A172 (cell line): ENCODE results near the gene ARFGAP2. TPM values are rescaled to one million over a fixed set of nuclear protein-coding genes. Genes with fewer than 3 reads are reported as not detected.

Experiments
- DNase-seq: peaks from one replicate; pipeline ENCODE4 v3.0.0-alpha.2; 2015; ENCODE audit warnings: low spot score
- total RNA-seq: library from RNA; depleted of rRNA; stranded (reverse); fragments of >200 nt; shearing (Covaris generic); gene quantifications from 2 replicates; pipeline ENCODE4 v1.2.3, GENCODE V29; 2014

ARFGAP2 gene
- total RNA-seq, 1 experiment from 2014 or later, result 106 TPM

DNA sequence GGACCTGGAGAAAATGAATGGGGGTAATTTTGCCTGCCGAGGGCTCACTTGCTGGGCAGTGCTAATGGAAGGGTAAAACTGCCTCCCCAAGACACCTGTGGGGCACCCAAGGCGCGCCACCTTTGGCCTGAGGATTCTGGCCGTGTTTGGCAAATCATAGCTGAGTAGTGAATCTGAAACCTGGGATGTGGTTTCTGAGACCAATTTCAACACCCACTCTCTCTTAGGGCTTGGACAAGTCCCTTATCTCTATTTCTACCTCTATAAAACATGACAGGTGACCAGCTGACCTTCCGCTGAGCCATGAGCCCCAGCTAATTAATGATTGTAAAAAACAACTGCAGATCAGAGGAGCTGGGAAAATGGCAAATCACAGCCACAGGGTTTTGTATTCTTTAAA is 11.0 kb upstream of the ARFGAP2 start:
- no peak for DNase-seq

DNA sequence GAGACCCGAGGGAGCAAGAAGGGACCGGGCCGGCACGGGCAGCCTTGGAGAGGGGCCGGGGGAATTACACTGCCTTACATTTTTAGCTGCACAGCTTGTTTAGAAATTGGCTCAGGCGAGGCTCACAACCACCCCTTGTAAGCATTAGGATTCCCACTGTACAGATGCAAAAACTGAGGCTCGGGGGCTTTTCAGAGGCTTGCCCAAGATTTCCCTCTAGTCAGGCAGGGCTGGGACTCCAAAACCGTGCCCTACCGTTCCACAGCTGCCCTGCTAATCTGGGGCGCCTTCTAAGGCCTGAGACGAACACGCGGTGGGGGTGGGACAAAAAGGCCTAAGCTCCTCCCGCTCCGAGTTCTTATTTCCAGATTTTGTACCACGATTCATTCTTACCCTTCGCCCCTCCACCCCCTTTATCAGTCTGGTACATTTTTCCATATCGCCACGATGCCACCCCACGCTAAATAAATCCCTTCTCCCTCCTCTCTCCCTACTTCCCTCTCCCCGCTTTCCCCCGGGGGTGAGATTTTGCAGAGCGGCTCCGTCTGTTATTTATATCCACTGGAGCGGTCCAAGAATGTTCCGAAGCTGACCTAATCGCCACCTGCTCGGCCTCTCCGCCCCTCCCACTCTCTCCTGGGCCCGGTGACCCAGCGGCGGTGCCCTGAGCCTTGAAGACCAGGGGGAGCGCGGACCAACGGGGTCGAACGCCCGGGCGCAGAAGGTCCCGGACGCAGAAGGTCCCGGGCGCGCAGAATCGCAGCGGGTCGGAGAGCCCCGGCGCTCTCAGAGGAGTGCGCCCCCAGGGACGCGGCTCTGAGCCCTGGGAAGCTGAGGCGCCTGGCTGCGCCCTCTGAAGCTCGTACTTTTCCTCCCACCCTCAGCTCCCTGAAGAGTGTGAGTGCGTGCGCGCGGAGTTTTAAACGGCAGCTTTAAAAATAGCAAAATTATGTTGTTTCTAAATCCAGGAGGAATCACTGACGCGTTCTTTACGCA is 10.3 kb upstream of the ARFGAP2 start:
- DNase-seq, result no peak

DNA sequence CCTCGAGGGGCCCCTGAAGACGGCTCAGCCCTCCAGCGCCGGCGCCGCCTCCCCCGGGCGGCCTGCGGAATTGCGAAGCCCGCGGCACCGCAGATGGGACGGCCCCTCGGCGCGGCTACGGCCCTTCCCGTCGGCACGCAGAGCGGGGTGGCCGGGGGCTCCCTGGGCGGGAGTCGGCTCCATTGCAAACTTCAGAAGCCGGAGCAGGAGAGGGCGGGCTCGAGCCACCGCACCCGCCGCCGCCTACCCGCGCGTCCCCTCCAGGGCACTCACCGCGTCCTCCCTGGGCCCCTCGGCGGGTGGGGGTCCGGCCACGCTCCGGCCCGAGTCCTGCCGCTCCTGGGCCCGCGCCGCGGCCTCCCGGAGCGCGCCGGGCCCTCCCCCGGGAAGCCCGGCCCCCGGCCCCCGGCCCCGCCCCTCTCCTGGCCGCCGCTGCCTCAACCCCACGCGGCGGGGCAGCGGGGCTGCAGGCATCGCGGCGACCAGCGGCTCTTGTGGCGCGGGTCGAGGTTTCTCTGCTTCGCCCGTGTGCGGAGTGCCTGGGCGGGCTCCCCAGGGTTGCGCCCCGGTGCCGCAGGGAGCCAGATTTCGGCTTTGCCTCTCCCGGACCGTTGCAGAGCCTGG is 9.5 kb upstream of the ARFGAP2 start, which contains the start of gene PACSIN3:
Gene PACSIN3, minus strand, starts transcription at position 359 of the 624 bp plus-strand sequence. CDS start 3,707 bp downstream, outside the sequence.
- no peak for DNase-seq

GRCh38 chr11:47185305-47186075 is 8.8 kb upstream of the ARFGAP2 start:
- DNase-seq, result peak; percentile 31

GRCh38 chr11:47184711-47185304 is 8.1 kb upstream of the ARFGAP2 start:
- no peak for DNase-seq

- DNase-seq, result no peak
Observed at GRCh38 chr11:47183969-47184368, 7.3 kb upstream of the ARFGAP2 start.

DNA sequence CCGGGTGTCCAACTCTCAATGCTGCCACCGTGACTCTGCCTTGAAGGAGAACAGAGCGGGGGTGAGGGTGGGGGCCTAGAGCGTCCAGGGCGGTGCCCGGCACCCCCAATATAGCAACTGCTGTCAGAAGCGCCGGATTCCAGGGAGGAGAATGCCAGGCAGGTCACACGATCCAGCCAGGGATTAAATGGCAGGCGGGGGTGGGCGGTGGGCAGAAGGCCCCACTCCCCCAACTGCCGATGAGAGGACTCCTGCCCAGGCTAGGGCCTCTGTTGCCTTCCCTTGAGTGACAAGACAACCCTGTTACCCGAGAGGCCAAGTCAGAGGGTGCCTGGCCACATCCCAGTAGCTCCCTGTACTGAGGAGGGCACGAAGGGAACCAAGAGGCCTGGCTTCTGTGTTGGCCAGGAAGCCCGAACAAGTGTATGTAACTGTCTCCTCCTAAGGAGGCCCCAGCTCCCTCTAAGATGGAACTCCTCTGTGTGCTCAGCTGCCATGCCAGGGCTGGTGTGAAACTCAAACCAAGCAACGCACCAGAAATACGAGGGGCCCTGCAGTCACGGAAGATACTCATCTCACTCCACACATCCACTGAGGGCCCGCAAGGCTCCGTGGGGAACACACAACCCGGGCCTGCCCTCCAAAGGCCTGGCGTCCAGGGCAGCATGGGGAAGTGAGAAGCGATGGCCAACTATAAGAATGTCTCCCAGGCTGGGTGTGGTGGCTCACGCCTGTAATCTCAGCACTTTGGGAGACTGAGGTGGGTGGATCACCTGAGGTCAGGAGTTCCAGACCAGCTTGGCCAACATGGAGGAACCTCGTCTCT is 6.6 kb upstream of the ARFGAP2 start:
- no peak for DNase-seq

GRCh38 chr11:47182380-47182779 is 5.7 kb upstream of the ARFGAP2 start:
- DNase-seq, result no peak

GRCh38 chr11:47181271-47181670 is 4.6 kb upstream of the ARFGAP2 start:
- no peak for DNase-seq

DNA sequence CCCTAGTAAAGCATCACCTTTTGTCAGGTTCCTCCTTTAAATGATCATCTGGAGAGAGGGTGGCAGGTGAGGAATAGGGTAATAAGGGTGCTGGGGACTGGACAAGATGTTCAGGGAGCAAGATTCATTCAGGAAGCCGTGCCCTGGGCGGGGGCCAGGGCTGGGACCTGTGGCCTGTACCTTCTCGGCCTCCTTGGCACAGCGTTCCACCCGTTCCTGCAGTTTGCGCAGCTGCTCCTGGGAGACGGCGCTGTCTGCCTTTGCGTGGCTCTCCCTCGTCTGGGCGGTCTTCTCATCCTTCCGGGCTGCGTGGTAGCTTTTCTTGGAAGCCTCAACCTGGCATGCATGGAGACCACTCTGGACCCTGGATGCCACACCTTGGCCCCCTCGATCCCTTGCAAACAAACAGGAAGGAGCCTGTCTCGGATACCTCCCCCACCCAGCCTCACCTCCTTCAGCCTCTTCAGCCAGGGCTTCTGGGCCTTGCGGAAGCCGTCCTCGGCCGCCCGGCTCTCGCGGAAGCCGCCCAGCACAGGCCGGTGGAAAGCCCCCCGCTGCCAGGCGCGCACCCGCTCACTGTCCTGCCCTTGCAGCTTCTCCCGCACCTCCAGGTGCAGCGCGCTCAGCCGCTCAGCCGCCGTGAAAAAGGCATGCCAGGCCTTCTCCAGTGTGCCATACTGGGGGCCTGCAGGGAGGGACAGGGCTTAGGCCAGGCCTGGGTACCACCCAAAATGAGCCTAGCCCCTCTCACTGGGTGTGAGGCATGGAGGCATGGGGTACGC is 3.5 kb upstream of the ARFGAP2 start:
- DNase-seq, result no peak

DNA sequence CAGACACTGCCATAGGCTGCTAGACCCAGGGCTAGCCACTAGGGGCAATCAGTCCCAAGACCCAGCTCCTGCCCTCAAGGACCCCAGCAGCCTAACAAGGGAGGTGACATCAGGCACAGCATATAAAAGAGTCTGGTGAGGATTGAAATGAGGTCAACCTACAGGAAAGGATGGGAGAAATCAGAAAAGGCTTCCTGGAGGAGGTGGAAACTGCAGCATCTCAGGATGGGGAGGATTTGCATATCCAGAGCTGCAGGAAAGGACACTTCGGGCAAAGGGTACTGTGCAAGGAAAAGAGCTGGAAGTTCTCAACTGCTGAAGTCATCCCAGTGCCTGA is 2.9 kb upstream of the ARFGAP2 start:
- DNase-seq, result no peak

DNA sequence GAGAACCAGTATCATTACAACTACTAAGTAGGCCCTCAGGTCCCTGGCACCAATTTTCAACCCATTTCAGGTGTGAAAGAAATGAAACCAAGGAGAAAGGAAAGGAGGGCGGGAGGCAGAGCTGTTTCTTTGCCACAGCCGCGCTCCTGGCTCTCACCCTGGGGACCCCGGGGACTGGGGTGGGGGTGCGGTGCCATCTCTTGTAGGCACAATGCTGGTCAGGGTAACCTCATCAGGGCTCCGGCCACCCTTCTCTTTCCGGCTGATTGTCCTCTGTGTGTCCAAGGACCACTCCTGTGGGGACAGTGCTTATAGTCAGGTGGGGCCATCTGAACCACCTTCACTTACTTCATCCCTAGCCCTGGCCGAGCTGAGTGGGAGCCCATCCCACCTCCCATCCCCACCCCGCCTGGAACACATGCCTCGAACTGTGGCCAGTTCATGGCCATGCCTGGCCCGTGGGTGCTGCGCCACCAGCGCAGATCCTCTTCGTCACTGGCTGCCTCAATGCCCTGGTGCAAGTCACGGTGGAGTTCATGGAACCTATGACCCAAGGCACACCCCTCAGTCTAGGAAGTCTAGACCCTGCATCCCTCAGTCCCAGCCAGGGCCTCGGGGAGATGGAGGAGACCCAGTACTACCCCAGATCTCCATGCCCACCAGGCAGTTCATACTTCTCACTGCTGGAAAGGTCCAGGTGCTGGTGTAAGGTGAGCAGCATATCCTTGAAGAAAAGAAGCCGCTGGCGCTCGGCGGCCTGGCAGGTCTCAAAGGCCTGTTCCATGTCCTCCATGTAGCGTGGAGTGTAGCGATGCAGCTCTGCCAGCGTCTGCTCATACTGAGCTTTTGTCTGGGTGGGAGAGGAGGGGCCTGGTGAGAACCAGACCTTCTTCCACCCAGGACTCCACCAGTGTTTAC is 2.3 kb upstream of the ARFGAP2 start:
- DNase-seq, result no peak

GRCh38 chr11:47178316-47178715 is 1.6 kb upstream of the ARFGAP2 start:
- no peak for DNase-seq

DNA sequence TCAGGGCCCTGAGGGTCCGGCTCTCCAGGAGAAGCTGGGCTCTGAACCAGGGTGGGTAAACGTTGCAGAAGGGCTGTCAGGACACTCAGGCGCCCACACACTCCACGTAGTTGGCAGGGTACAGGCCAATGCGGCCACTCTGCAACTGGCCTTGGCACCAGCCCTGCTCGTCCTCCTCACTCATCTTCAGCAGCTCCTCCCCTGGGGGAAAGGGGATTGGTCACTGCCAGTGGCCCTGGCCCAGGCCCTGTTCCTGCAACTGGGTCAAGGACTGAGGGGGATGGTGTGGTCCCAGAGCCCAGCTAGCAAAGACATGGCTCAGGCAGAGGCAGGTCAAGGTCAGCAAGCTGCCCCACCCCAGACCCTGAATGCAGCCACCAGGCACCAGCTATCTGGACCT is 1.2 kb upstream of the ARFGAP2 start:
- no peak for DNase-seq

DNA sequence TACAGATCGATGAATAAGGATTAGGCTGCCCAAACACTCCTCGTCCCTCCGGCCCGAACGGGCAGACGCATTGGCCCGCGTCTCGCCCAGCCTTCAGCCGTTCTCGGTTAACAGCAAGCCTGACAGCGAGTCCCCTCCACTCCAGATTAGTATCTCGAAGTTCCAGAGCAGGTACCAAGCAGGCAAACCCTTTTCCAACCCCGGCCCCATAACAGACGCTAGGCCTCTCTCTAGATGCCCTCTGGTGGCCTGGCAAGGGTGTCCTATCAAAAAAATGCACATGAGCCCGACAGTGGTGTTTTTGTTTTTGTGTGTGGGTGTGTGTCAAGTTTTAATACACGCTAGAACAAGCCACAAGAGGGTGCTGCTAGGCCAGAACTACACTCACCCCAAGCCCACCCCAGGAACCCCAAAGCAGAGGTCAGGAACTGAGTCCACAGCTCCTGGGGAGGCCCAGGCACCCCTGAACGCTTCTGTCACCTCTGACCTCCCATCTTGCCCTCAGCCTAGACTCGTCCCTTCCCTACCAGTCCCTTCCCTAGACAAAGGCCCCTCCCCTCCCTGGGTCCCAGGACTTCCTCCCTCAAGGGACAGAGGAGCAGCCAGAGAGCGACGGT is 658 bp upstream of the ARFGAP2 start:
- DNase-seq, result peak; percentile 81

DNA sequence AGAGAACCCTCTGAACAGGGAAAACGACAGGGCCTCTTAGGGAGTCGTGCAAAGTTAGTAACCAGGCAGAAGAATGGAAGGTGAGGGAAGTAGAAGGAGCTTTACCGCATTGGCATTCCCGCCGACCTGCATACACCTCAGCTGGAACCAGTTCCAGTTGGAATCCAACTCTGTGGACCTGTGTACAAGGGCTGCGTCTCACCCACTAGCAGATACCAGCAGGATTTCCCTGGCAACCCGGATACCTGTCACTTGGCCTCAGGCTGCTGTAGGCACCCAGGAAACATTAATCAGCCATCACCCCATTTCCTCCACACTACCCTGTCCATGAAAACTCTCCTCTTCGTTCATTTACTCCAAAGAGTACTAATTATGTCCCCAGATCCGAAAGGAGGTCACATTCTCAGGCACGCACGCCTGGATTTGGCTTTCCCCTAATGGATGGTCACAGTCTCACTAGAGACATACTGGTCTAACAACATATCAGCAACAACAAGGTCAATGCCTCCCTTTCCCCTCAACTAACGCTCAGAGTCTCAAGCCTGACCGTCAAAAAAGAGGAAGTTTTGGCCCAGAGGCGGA is 842 bp downstream of the ARFGAP2 start:
- DNase-seq, result no peak

DNA sequence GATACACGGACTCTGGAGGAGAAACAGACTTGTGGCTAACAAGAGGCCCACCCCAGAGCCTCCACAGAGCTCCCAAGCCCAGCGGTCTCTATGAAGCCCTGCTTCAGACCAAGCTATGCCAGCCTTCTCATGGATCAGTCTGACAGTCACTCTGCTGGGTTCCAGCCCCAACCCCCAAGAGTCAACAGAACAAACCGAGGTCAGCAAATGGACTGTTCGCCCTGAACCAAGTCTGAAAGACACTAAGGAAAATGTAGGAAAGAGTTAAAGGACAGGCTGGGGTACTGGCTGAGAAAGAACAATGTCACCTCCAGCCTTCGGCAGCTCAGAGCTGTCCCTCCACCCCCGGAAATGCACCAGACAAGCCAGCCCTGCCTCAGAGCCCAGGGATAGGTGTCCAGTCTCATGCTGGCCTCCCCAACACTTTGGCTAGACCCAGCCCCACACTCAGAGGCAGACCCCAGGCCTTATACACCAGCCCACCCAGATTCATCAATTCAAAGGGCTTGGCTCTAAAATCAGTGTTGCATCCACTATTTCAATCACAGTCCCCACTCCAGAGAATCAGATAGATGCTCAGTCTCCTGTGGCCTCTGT is 3.8 kb downstream of the ARFGAP2 start:
- no peak for DNase-seq

DNA sequence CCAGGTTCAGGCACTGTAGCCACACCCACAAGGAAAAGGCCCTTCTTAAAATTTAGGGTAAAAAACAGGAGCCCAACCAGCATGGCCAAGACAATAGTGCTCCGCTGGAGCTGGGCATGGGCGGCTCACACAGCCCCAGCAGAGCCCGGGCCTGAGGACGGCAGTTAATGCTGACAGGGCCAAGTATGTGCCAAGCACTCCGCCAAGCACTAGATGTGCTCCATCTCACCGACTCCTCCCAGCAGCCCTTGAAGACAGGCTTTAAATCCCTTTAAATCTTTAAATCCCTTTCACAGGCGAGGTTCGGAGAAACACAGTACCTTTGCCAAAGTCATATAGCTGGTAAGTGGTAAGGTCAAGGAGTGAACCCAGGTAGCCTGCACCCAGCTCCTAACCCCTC is 4.8 kb downstream of the ARFGAP2 start:
- no peak for DNase-seq
